Fibroblast of lung (primary cell): ENCODE results near the gene PRKCA. TPM values are rescaled to one million over a fixed set of nuclear protein-coding genes. Genes with fewer than 3 reads are reported as not detected.

ENCODE experiments used
- DNase-seq, 2 donors: peaks; one replicate each; pipeline versions ENCODE4 v3.0.0 to v3.0.0-alpha.2; 2010; ENCODE audit warnings: low read depth in 2 of 2
- H2AFZ ChIP-seq: 2 replicates; pipeline ENCODE4 v1.5.1; 2012; ENCODE audit warnings: low read length, control low read depth, inconsistent platforms
- H3K27ac ChIP-seq: 2 replicates; pipeline ENCODE4 v1.5.1; 2011; ENCODE audit warnings: low read length, control low read depth; ENCODE audit not compliant: insufficient read depth
- H3K27me3 ChIP-seq: 2 replicates; pipeline ENCODE4 v1.5.1; 2011; ENCODE audit warnings: mild to moderate bottlenecking, low read length; ENCODE audit not compliant: control insufficient read depth, insufficient read depth
- H3K36me3 ChIP-seq: 2 replicates; pipeline ENCODE4 v1.5.1; 2011; ENCODE audit warnings: low read length; ENCODE audit not compliant: control insufficient read depth, insufficient read depth
- H3K4me1 ChIP-seq: 2 replicates; pipeline ENCODE4 v1.5.1; 2011; ENCODE audit warnings: low read length; ENCODE audit not compliant: control insufficient read depth, insufficient read depth; ENCODE audit errors: extremely low read depth
- H3K4me2 ChIP-seq: 2 replicates; pipeline ENCODE4 v1.5.1; 2011; ENCODE audit warnings: low read length, control low read depth; ENCODE audit not compliant: insufficient read depth; ENCODE audit errors: extremely low read depth
- H3K4me3 ChIP-seq, 4 experiments: fragments of 200-600 bp in 1 of 4; sonication (generic) in 1 of 4; replicated peaks in 1 of 4; 2 replicates each; pipeline ENCODE4 v1.5.1; 2011 to 2016; ENCODE audit warnings: low read length in 4 of 4, low read depth in 3 of 4, mild to moderate bottlenecking in 3 of 4, control low read depth in 2 of 4, inconsistent platforms in 1 of 4, mixed read lengths in 1 of 4; ENCODE audit not compliant: insufficient read depth in 1 of 4; ENCODE audit errors: control extremely low read depth in 1 of 4
- H3K79me2 ChIP-seq: 2 replicates; pipeline ENCODE4 v1.5.1; 2012; ENCODE audit warnings: mild to moderate bottlenecking, low read length, inconsistent platforms; ENCODE audit not compliant: control insufficient read depth, insufficient read depth
- H3K9ac ChIP-seq: 2 replicates; pipeline ENCODE4 v1.5.1; 2011; ENCODE audit warnings: mild to moderate bottlenecking, low read length, control low read depth; ENCODE audit not compliant: insufficient read depth
- H3K9me3 ChIP-seq: 2 replicates; pipeline ENCODE4 v1.5.1; 2012; ENCODE audit warnings: low read depth, low read length; ENCODE audit not compliant: control insufficient read depth, insufficient read depth
- H4K20me1 ChIP-seq: 2 replicates; pipeline ENCODE4 v1.5.1; 2011; ENCODE audit warnings: low read length; ENCODE audit not compliant: control insufficient read depth, insufficient read depth; ENCODE audit errors: extremely low read depth
- CTCF ChIP-seq, 2 donors: IDR thresholded peaks in 1 of 2; conservative IDR thresholded peaks in 1 of 2; 1 replicate in 1 of 2; 2 replicates in 1 of 2; pipeline ENCODE4 v1.5.1; 2011 to 2012; ENCODE audit warnings: low read length in 2 of 2, control low read depth in 1 of 2, inconsistent platforms in 1 of 2, low read depth in 1 of 2, mild to moderate bottlenecking in 1 of 2
- EZH2 ChIP-seq: IDR thresholded peaks from 2 replicates; pipeline ENCODE4 v1.5.1; 2012; ENCODE audit warnings: low read length, control low read depth, mild to moderate bottlenecking; ENCODE audit errors: missing control alignments
- polyA plus RNA-seq, 2 donors: library from polyadenylated mRNA; depleted of rRNA in 1 of 2; stranded (reverse) in 1 of 2; unstranded in 1 of 2; fragments of >200 nt; gene quantifications; 2 replicates each; pipeline ENCODE4 v1.2.1, GENCODE V29; 2011 to 2012; ENCODE audit warnings: missing spikeins in 1 of 2
- total RNA-seq: library from RNA; depleted of rRNA; stranded (reverse); fragments of >200 nt; gene quantifications from 2 replicates; pipeline ENCODE4 v1.2.1, GENCODE V29; 2014

PRKCA gene
- total and polyA plus RNA-seq, 2 donors (not counting 1 experiment from before 2014, with no cell fraction given): 34.0 to 74.2 TPM

DNA sequence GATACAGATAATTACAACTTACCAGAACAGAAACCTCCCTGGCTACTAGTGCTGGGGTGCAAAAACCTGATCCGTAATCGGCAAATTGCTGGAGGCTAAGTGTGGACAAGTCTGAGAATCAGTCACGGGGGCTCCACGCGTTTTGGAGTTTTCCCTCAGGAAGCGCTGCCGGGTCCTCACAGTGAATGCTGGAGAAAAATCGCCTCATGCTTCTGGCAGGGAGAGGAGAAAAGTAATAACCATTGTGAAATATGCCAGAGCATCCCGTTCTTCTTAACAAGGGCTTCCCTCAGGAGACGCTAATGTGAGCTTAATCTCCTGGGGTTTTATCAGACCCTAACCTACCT is 453.5 kb downstream of the PRKCA start:
- H2AFZ ChIP-seq: no peak overlapping the region
- no peak overlapping the region for H3K27ac ChIP-seq
- no peaks in the 10 kb centered on the region for H4K20me1 ChIP-seq
- no peak overlapping the region for H3K4me3 ChIP-seq
- no peak overlapping the region for H3K9ac ChIP-seq
- no peak for TF ChIP-seq EZH2
- no peak for TF ChIP-seq CTCF (conservative IDR thresholded peaks at IDR 0.05 in 1 of 2, IDR thresholded peaks at IDR 0.05 in 1 of 2; ENCODE audit: low read depth in 1 of 2, low read length in 2 of 2)
- H3K27me3 ChIP-seq: no peaks in the 10 kb centered on the region
- no peak overlapping the region for H3K4me2 ChIP-seq
- H3K9me3 ChIP-seq: no peaks in the 10 kb centered on the region
- no peak for DNase-seq
- H3K36me3 ChIP-seq: peaks cover 8% of the 10 kb centered on the region
- H3K4me1 ChIP-seq: no peaks in the 10 kb centered on the region
- no peaks in the 10 kb centered on the region for H3K79me2 ChIP-seq

GRCh38 chr17:66760324-66760723 is 457.9 kb downstream of the PRKCA start:
- Histone ChIP-seq H3K79me2 (no peaks in the 10 kb centered on the region), H3K4me2 (no peak overlapping the region), H3K4me1 (no peaks in the 10 kb centered on the region), H3K9me3 (no peaks in the 10 kb centered on the region), H3K4me3 (no peak overlapping the region), H4K20me1 (no peaks in the 10 kb centered on the region), H3K36me3 (no peaks in the 10 kb centered on the region), H3K9ac (no peak overlapping the region), H2AFZ (no peak overlapping the region), H3K27me3 (no peaks in the 10 kb centered on the region), H3K27ac (no peak overlapping the region)
- no peak for TF ChIP-seq CTCF (conservative IDR thresholded peaks at IDR 0.05 in 1 of 2, IDR thresholded peaks at IDR 0.05 in 1 of 2; ENCODE audit: low read depth in 1 of 2, low read length in 2 of 2)
- TF ChIP-seq EZH2: no peak
- no peak for DNase-seq

DNA sequence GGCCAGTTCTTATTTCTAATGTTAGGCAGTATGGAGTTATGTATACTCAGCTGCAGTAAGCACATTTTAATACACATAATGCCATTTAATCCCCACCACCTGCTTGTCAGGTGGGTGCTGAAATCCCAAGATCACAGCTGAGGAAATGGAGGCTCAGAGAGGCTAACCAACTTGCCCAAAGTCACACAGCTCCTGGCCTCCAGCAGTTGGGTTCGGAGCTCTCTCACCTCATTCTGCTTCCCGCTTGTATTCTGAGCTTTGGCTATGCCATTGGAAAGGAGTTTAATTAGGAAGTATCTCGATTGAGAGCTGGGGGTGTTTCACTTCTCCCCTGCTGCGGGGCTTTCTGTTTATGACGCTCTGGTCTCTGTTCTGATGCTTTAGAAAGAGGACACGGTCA is 459.9 kb downstream of the PRKCA start:
- no peak for TF ChIP-seq CTCF (conservative IDR thresholded peaks at IDR 0.05 in 1 of 2, IDR thresholded peaks at IDR 0.05 in 1 of 2; ENCODE audit: low read depth in 1 of 2, low read length in 2 of 2)
- no peak for TF ChIP-seq EZH2
- H4K20me1 ChIP-seq: no peaks in the 10 kb centered on the region
- no peak overlapping the region for H3K27ac ChIP-seq
- H3K36me3 ChIP-seq: no peaks in the 10 kb centered on the region
- no peak overlapping the region for H2AFZ ChIP-seq
- no peak overlapping the region for H3K9ac ChIP-seq
- DNase-seq: no peak
- H3K79me2 ChIP-seq: no peaks in the 10 kb centered on the region
- no peaks in the 10 kb centered on the region for H3K4me1 ChIP-seq
- H3K9me3 ChIP-seq: no peaks in the 10 kb centered on the region
- no peak overlapping the region for H3K4me3 ChIP-seq
- H3K4me2 ChIP-seq: no peak overlapping the region
- no peaks in the 10 kb centered on the region for H3K27me3 ChIP-seq
